Measurements from ENCODE around the gene UNK. TPM values are rescaled to one million over a fixed set of nuclear protein-coding genes. Genes with fewer than 3 reads are reported as not detected.

The UNK gene
- total RNA-seq, 4 donors from 2014 or later, result 32.5 to 61.4 (median 47.9) TPM

DNA sequence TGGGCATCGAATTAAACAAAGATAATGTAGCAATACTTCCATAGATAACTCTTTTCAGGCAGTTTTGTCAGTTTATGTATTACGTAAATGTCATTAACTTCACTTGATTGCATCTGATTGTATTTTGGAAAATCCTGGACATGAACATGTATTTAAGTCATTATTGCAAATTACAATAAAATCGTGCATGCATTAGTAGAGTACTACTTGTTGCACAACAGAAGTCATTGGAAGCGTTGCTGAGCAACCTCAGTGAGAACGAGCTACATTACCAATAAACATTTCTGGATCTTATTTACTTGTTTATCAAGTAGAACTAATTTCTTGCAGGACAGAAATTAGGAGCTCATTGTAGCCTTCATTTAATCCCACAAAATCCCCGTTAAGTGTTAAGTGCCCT, 6.6 kb downstream of the UNK start:
- no peak for TF ChIP-seq POLR2A (IDR thresholded peaks at IDR 0.05)
- TF ChIP-seq, protein P1, sequence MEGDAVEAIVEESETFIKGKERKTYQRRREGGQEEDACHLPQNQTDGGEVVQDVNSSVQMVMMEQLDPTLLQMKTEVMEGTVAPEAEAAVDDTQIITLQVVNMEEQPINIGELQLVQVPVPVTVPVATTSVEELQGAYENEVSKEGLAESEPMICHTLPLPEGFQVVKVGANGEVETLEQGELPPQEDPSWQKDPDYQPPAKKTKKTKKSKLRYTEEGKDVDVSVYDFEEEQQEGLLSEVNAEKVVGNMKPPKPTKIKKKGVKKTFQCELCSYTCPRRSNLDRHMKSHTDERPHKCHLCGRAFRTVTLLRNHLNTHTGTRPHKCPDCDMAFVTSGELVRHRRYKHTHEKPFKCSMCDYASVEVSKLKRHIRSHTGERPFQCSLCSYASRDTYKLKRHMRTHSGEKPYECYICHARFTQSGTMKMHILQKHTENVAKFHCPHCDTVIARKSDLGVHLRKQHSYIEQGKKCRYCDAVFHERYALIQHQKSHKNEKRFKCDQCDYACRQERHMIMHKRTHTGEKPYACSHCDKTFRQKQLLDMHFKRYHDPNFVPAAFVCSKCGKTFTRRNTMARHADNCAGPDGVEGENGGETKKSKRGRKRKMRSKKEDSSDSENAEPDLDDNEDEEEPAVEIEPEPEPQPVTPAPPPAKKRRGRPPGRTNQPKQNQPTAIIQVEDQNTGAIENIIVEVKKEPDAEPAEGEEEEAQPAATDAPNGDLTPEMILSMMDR (IDR thresholded peaks at IDR 0.05), result no peak
- intact Hi-C loops (cut with DNase I), result no loop called here
- 92 to 93% methylated on average over 6 of the region's 6 CpGs for WGBS, 2 donors

DNA sequence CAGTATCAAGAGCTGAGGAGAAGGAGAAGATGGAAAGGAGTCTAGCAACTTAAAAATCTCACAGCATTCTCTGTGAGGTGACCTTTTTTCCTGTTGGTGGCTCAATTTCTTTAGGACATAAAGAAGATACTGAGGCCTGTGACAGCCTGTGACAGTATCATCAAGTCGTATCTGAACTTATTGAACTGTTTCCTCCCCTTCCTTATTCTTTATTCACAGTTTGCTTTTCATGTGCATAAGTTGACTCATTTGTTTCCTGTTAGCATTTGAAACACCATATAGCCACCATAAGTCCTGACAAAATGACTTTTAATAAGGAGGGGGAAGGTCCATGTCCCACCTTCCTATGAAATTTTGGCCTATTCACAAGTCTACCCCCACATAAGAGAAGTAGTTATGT, 8.9 kb downstream of the UNK start:
- H3K27me3 ChIP-seq, result no peaks in the 10 kb centered on the region
- H3K9me3 ChIP-seq, result no peaks in the 10 kb centered on the region
- H3K4me3 ChIP-seq (replicated peaks in 1 of 3), result no peak overlapping the region
- no peaks in the 10 kb centered on the region for H3K4me1 ChIP-seq
- no peak for DNase-seq
- intact Hi-C loops (cut with DNase I), result no loop called here
- TF ChIP-seq, protein P1 (IDR thresholded peaks at IDR 0.05), result no peak
- no peak for TF ChIP-seq POLR2A (IDR thresholded peaks at IDR 0.05)
- 88 to 93% methylated on average over 1 of the region's 1 CpG for WGBS, 2 donors
- no peak overlapping the region for H3K27ac ChIP-seq
- peaks cover 7 to 8% of the 10 kb centered on the region in 2 donors for H3K36me3 ChIP-seq

More for the DNA sequence above, 6.6 kb downstream of the UNK start:
- peaks cover 5 to 9% of the 10 kb centered on the region in 2 donors for H3K4me1 ChIP-seq
- H3K9me3 ChIP-seq, result no peaks in the 10 kb centered on the region
- no peak overlapping the region for H3K27ac ChIP-seq
- H3K27me3 ChIP-seq, result no peaks in the 10 kb centered on the region
- DNase-seq, result no peak
- H3K4me3 ChIP-seq (replicated peaks in 1 of 3), result no peak overlapping the region
- H3K36me3 ChIP-seq, result no peaks in the 10 kb centered on the region

DNA sequence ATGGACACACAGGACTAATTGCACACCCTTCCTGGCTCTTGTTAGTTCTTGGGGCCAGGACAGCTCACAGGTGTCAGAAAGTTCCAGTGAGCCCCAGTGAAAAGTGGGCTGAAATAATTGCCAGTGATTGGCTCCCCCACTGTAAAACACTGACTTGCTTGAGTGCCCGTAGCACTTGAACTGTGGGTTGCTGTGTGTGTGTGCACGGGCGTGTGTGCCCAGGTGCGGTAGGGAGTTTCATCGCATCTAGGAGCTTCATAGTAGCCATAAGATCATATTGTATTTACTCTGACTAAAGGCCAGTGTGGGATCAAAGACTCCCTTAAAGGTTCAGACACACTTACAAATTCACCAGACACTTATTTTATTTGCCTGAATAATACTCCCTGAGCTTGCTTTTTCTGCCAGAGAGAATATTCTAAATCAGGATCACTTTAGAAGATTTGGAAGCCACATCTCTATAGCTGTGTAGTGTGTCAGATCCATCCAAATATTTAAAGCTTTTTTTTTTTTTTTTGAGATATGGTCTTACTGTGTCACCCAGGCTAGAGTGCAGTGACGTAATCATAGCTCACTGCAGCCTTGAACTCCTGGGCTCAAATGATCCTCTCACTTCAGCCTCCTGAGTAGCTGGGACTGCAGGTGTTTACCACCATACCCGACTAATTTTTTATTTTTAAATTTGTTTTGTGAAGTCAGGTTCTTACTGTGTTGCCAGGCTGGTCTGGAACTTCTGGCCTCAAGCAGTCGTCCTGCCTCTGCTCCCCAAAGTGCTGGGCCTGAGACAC, 11.4 kb downstream of the UNK start:
- WGBS, 2 donors, result 83 to 87% methylated on average over 8 of the region's 8 CpGs
- intact Hi-C loops (cut with DNase I), result no loop called here
- TF ChIP-seq POLR2A (IDR thresholded peaks at IDR 0.05), result no peak
- TF ChIP-seq, protein P1 (IDR thresholded peaks at IDR 0.05), result no peak

DNA sequence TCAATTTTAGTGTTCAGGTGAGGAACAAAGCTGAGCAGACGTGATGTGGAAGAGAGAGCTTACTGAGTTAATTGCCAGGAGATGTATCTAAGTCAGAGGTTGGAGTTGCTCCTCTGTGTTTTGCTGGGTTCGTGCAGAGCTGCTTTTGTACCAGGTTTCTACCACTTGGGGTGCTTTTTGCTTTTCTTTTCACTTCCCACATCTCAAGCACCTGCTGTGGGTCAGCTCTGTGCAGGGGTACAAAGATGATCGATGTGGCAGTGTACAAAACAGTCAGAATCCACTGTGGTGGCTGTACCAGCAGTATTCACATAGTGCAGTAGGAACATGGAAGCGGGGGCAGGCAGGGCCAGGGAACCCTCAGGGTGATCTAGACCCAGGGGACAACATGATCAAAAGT, 14.8 kb downstream of the UNK start:
- Histone ChIP-seq H3K9me3 (no peaks in the 10 kb centered on the region), H3K4me1 (no peaks in the 10 kb centered on the region), H3K36me3 (peaks cover 7 to 19% of the 10 kb centered on the region in 2 donors), H3K27ac (no peak overlapping the region), H3K4me3 (replicated peaks in 1 of 3) (no peak overlapping the region), H3K27me3 (no peaks in the 10 kb centered on the region)
- no peak for DNase-seq
- intact Hi-C loops (cut with DNase I), result no loop called here
- 87 to 94% methylated on average over 4 of the region's 4 CpGs for WGBS, 2 donors
- TF ChIP-seq POLR2A (IDR thresholded peaks at IDR 0.05), result no peak
- TF ChIP-seq, protein P1 (IDR thresholded peaks at IDR 0.05), result no peak

More for the DNA sequence above, 11.4 kb downstream of the UNK start:
- H3K36me3 ChIP-seq, result peaks cover 7 to 19% of the 10 kb centered on the region in 2 donors
- H3K27ac ChIP-seq, result no peak overlapping the region
- H3K27me3 ChIP-seq, result no peaks in the 10 kb centered on the region
- no peaks in the 10 kb centered on the region for H3K9me3 ChIP-seq
- no peaks in the 10 kb centered on the region for H3K4me1 ChIP-seq
- H3K4me3 ChIP-seq (replicated peaks in 1 of 3), result no peak overlapping the region
- DNase-seq, result peak in 1 of 2 donors; percentile 2

DNA sequence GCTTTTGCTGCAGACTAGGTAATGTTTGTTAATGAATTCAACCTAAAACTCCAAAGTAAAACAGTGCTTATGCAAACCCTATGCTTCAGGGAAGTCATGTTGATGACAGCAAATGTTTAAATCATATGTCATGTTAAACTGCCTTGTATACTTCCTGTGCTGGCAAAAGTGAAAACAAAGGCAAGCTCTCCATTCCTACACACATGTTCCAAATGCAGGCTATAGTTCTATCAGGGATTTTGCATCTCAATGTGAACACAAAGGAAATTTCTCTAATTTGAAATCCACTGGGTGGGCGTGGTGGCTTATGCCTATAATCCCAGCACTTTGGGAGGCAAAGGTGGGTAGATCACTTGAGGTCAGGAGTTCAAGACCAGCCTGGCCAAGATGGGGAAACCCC, 19.3 kb downstream of the UNK start:
- intact Hi-C loops (cut with DNase I), result no loop called here
- TF ChIP-seq, protein P1 (IDR thresholded peaks at IDR 0.05), result no peak
- no peak for TF ChIP-seq POLR2A (IDR thresholded peaks at IDR 0.05)
- Histone ChIP-seq H3K4me1 (peaks cover 0 to 4% of the 10 kb centered on the region in 2 donors), H3K4me3 (replicated peaks in 1 of 3) (no peak overlapping the region), H3K27me3 (no peaks in the 10 kb centered on the region), H3K36me3 (peaks cover 0 to 10% of the 10 kb centered on the region in 2 donors), H3K9me3 (no peaks in the 10 kb centered on the region), H3K27ac (no peak overlapping the region)
- 94 to 96% methylated on average over 1 of the region's 1 CpG for whole genome bisulfite sequencing, 2 donors
- DNase-seq, result no peak
